Neural cell (in vitro differentiated cells): ENCODE measurements around the gene FLACC1.

Source experiments
- EP300 ChIP-seq: fragments of 450-650 bp; conservative IDR thresholded peaks from 2 replicates; pipeline ENCODE4 v1.6.1; 2014; ENCODE audit warnings: antibody characterized with exemption, mild to moderate bottlenecking, moderate library complexity; ENCODE audit not compliant: poor library complexity, severe bottlenecking
- EZH2 ChIP-seq: fragments of 200-600, 300-800 bp; shearing (Covaris generic), sonication (generic); IDR thresholded peaks from 2 replicates; pipeline ENCODE4 v1.6.1; 2014; ENCODE audit warnings: antibody characterized with exemption, low read length, borderline replicate concordance, mild to moderate bottlenecking; ENCODE audit not compliant: insufficient read depth, poor library complexity, severe bottlenecking
- MXI1 ChIP-seq: fragments of 450-650 bp; conservative IDR thresholded peaks from 2 replicates; pipeline ENCODE4 v1.6.1; 2014; ENCODE audit warnings: antibody characterized with exemption, mild to moderate bottlenecking; ENCODE audit not compliant: poor library complexity, severe bottlenecking
- POLR2AphosphoS5 ChIP-seq: IDR thresholded peaks from 2 replicates; pipeline ENCODE4 v1.6.1; 2012
- RAD21 ChIP-seq: fragments of 450-650 bp; conservative IDR thresholded peaks from 2 replicates; pipeline ENCODE4 v1.6.1; 2014; ENCODE audit warnings: antibody characterized with exemption, mild to moderate bottlenecking, moderate library complexity
- SMC3 ChIP-seq: fragments of 450-650 bp; conservative IDR thresholded peaks from 2 replicates; pipeline ENCODE4 v1.6.1; 2014; ENCODE audit warnings: antibody characterized with exemption, mild to moderate bottlenecking, moderate library complexity; ENCODE audit not compliant: poor library complexity
- TF ChIP-seq, protein P1 (sequence below): IDR thresholded peaks from 2 replicates; pipeline ENCODE4 v1.6.1; 2012; ENCODE audit warnings: borderline replicate concordance
- TF ChIP-seq, protein P2 (sequence below): fragments of 450-650 bp; IDR thresholded peaks from 2 replicates; pipeline ENCODE4 v1.5.1; 2014; ENCODE audit warnings: antibody characterized with exemption, mild to moderate bottlenecking, moderate library complexity; ENCODE audit not compliant: poor library complexity, severe bottlenecking

DNA sequence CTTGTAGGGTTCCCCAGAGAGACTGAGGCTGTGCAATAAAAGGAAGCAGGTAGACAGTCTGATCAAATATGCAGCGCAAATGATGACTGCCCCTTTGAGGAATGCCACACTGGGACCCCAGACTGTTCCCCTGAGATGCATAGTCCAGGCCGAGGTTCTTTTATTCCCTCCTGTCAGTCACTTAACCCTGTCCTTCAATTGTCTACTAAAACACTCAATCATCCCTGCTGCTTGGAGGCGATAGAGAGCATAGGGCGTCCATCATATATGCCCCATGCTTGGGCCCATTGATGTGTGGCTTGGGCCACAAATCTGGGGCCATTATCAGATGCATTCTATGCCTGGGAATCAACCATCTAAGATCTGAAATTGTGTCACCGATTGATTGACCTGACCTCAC, 112.3 kb downstream of the FLACC1 start:
- TF ChIP-seq, protein P1, sequence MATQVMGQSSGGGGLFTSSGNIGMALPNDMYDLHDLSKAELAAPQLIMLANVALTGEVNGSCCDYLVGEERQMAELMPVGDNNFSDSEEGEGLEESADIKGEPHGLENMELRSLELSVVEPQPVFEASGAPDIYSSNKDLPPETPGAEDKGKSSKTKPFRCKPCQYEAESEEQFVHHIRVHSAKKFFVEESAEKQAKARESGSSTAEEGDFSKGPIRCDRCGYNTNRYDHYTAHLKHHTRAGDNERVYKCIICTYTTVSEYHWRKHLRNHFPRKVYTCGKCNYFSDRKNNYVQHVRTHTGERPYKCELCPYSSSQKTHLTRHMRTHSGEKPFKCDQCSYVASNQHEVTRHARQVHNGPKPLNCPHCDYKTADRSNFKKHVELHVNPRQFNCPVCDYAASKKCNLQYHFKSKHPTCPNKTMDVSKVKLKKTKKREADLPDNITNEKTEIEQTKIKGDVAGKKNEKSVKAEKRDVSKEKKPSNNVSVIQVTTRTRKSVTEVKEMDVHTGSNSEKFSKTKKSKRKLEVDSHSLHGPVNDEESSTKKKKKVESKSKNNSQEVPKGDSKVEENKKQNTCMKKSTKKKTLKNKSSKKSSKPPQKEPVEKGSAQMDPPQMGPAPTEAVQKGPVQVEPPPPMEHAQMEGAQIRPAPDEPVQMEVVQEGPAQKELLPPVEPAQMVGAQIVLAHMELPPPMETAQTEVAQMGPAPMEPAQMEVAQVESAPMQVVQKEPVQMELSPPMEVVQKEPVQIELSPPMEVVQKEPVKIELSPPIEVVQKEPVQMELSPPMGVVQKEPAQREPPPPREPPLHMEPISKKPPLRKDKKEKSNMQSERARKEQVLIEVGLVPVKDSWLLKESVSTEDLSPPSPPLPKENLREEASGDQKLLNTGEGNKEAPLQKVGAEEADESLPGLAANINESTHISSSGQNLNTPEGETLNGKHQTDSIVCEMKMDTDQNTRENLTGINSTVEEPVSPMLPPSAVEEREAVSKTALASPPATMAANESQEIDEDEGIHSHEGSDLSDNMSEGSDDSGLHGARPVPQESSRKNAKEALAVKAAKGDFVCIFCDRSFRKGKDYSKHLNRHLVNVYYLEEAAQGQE: no peak
- TF ChIP-seq, protein P2, sequence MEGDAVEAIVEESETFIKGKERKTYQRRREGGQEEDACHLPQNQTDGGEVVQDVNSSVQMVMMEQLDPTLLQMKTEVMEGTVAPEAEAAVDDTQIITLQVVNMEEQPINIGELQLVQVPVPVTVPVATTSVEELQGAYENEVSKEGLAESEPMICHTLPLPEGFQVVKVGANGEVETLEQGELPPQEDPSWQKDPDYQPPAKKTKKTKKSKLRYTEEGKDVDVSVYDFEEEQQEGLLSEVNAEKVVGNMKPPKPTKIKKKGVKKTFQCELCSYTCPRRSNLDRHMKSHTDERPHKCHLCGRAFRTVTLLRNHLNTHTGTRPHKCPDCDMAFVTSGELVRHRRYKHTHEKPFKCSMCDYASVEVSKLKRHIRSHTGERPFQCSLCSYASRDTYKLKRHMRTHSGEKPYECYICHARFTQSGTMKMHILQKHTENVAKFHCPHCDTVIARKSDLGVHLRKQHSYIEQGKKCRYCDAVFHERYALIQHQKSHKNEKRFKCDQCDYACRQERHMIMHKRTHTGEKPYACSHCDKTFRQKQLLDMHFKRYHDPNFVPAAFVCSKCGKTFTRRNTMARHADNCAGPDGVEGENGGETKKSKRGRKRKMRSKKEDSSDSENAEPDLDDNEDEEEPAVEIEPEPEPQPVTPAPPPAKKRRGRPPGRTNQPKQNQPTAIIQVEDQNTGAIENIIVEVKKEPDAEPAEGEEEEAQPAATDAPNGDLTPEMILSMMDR: no peak
- TF ChIP-seq POLR2AphosphoS5 (no peak), EZH2 (no peak), RAD21 (no peak), EP300 (no peak), SMC3 (no peak), MXI1 (no peak)
